ENCODE data around the gene NPEPPS. TPM values are rescaled to one million over a fixed set of nuclear protein-coding genes. Genes with fewer than 3 reads are reported as not detected.
A peak's percentile ranks its signal among the peaks of the same experiment; 100 is the strongest.

The NPEPPS gene
- total and polyA plus RNA-seq, 2 of the 8 experiments (the other 6 are each of a cell fraction or from before 2014, with no cell fraction given), result 53.6 to 118 TPM

DNA sequence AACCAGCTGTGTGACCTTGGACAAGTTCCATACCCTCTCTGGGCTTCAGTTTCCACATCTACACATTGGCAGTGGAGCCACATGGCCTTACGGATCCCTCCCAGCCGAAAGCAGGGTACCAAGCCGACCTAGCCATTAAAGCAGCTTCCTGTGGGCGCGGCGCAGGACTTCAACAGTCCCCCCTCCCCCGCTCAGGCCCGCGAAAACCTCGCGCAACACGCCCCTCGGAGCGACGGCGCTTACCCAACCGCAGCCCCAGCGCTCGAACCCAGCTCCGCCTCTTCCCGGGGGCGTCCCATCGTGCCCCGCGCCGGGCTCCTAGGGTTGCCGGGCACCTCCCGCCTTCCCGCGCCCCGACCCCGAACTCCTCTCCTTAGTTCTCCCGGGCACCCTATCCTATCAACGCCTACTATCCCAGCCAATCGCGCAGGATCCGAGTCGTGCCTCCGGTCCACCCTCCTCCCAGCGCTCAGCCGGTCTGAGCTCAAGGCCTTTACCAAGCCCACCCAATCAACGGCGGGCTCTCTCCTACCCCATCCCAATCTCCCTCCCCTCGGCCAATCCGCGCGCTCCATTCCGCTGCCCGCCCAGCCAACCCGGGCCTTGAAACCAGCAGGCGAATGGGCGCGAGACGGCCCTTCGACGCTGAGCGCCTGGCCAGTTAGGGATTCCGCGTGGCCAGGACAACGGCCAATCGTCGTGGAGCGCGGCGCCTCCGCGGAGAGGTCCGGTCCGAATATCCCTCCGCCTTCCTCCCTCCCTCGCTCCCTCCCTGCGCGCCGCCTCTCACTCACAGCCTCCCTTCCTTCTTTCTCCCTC, 118.5 kb downstream of the NPEPPS start, which contains the start of gene KPNB1:
KPNB1 (plus strand) TSS at position 767 of the 819 bp plus-strand sequence. CDS start 326 bp downstream, outside the sequence.
- peaks cover 17 to 43% of the 10 kb centered on the region in 2 experiments; a peak in 3 of 4 replicates for H3K79me2 ChIP-seq (ENCODE audit: control insufficient read depth in 1 of 2, insufficient read depth in 2 of 2, low read length in 2 of 2)
- peak within 1 kb of the TSS; percentile 87 for H3K56ac ChIP-seq (replicated peaks; ENCODE audit: insufficient read length, low read depth, low read length)
- H4K20me1 ChIP-seq (replicated peaks in 1 of 2; ENCODE audit: control insufficient read depth in 1 of 2, insufficient read depth in 2 of 2, low read length in 2 of 2), result peaks cover 3 to 9% of the 10 kb centered on the region in 2 experiments
- peak within 1 kb of the TSS; percentile 70 to 87 for H3K4me2 ChIP-seq (ENCODE audit: insufficient read depth in 1 of 2, low read depth in 2 of 2, low read length in 2 of 2)
- ChIA-PET CTCF (ENCODE audit: partially characterized antibody) (interaction anchor here (1.0 to 4.1 kb wide), 4 partner anchors 14 to 50 kb away, joined by 3 to 22 read pairs (median 4); no protein-coding TSS in a partner anchor), POLR2A (ENCODE audit: partially characterized antibody) (interaction anchor here (0.8 to 46.3 kb wide), 17 partner anchors 9 to 413 kb away, joined by 3 to 1575 read pairs (median 5); partner anchors contain the start of genes EFCAB13 and TBKBP1)
- H3K9ac ChIP-seq (replicated peaks in 1 of 4; ENCODE audit: extremely low read depth in 1 of 4, low read depth in 3 of 4, low read length in 3 of 4), result peak within 1 kb of the TSS; percentile 90 to 95 (median 92)
- peaks cover 4% of the 10 kb centered on the region for H3K23me2 ChIP-seq (ENCODE audit: low read depth, low read length)
- H2BK120ac ChIP-seq (replicated peaks; ENCODE audit: low read depth, low read length), result no peak within 1 kb of the TSS
- peak within 1 kb of the TSS; percentile 96 for H4K5ac ChIP-seq (ENCODE audit: insufficient read length, low read depth, low read length)
- no peak within 1 kb of the TSS for H2BK20ac ChIP-seq (ENCODE audit: low read length)
- peak within 1 kb of the TSS; percentile 83 for H3K27ac ChIP-seq (ENCODE audit: low read depth, low read length)
- H2AK5ac ChIP-seq (ENCODE audit: low read depth, low read length), result no peak within 1 kb of the TSS
- peak within 1 kb of the TSS; percentile 89 for H2BK5ac ChIP-seq (ENCODE audit: low read depth, low read length)
- peak within 1 kb of the TSS; percentile 98 for H4K8ac ChIP-seq (ENCODE audit: extremely low read depth, insufficient read depth, low read length)
- no peak within 1 kb of the TSS for H3K4ac ChIP-seq (replicated peaks; ENCODE audit: insufficient read length, low read depth, low read length)
- peaks cover 14 to 34% (median 27%) of the 10 kb centered on the region in 4 experiments for H3K36me3 ChIP-seq (ENCODE audit: control insufficient read depth in 2 of 4, insufficient read depth in 4 of 4, low read length in 3 of 4)
- H3K4me1 ChIP-seq (replicated peaks in 1 of 4; ENCODE audit: control insufficient read depth in 3 of 4, insufficient read depth in 4 of 4, low read length in 3 of 4), result peaks cover 0 to 6% (median 4%) of the 10 kb centered on the region in 4 experiments; a peak in 5 of 7 replicates
- H3K4me3 ChIP-seq (ENCODE audit: extremely low read depth in 1 of 4, insufficient read depth in 2 of 4, low read depth in 3 of 4, low read length in 4 of 4), result peak within 1 kb of the TSS; percentile 79 to 99 (median 93)
- H3K79me1 ChIP-seq (ENCODE audit: low read depth, low read length), result no peaks in the 10 kb centered on the region
- FAIRE-seq (no peak), DNase-seq (ENCODE audit: low read depth in 1 of 2, low spot score in 2 of 2) (peak; percentile 96 to 99)
- no peaks in the 10 kb centered on the region for H3K27me3 ChIP-seq (replicated peaks in 1 of 4; ENCODE audit: control insufficient read depth in 3 of 4, extremely low read depth in 1 of 4, insufficient read depth in 3 of 4, low read length in 3 of 4)
- no peaks in the 10 kb centered on the region for H3K9me3 ChIP-seq (ENCODE audit: insufficient read depth in 2 of 2, low read depth in 1 of 2, low read length in 1 of 2)
- no peak within 1 kb of the TSS for H3K23ac ChIP-seq (ENCODE audit: insufficient read length)
- 1% methylated on average over 66 of the region's 74 CpGs; no CpG with 5 or more reads in 1 of the 2 experiments for WGBS, 2 experiments (ENCODE audit: extremely low coverage in 1 of 2, insufficient coverage in 1 of 2, insufficient read length in 1 of 2, insufficient replicate concordance in 2 of 2, low coverage in 1 of 2, low lambda C conversion rate in 2 of 2, missing lambda C conversion rate in 1 of 2)
- H4K91ac ChIP-seq (replicated peaks; ENCODE audit: insufficient read length, low read length), result peak within 1 kb of the TSS; percentile 97
- peak within 1 kb of the TSS; percentile 95 for H3K18ac ChIP-seq (ENCODE audit: extremely low read depth, low read length)
- H2BK15ac ChIP-seq (ENCODE audit: low read length), result no peak within 1 kb of the TSS; the same call in 1 of the 2 replicates
- no peak within 1 kb of the TSS for H2AFZ ChIP-seq (ENCODE audit: low read length)
- no peak within 1 kb of the TSS for H3K14ac ChIP-seq (ENCODE audit: insufficient read length)
- peak within 1 kb of the TSS; percentile 11; the same call in 1 of the 2 replicates for H2BK12ac ChIP-seq (ENCODE audit: low read depth, low read length)
- peak; percentile 86; the same call in 1 of the 2 replicates for TF ChIP-seq POLR2AphosphoS5 (IDR thresholded peaks at IDR 0.05; ENCODE audit: low read depth, low read length)
- TF ChIP-seq CHD2 (IDR thresholded peaks at IDR 0.05; ENCODE audit: low read length), result peak; percentile 95
- TF ChIP-seq SP1 (IDR thresholded peaks at IDR 0.05; ENCODE audit: low read depth, low read length), result peak; percentile 97
- 0 out of 2 replicates have a peak, but pooled peaks have one; percentile 36 for TF ChIP-seq GTF2F1 (IDR thresholded peaks at IDR 0.05; ENCODE audit: borderline replicate concordance, low read depth, low read length)
- TF ChIP-seq ASH2L (IDR thresholded peaks at IDR 0.05; ENCODE audit: low read length), result peak; percentile 64
- peak; percentile 3 to 81 for TF ChIP-seq POLR2A (IDR thresholded peaks at IDR 0.05; ENCODE audit: control extremely low read depth in 1 of 2, low read depth in 2 of 2, low read length in 2 of 2)
- TF ChIP-seq ATF2 (IDR thresholded peaks at IDR 0.05; ENCODE audit: low read length), result peak; percentile 75; the same call in 1 of the 2 replicates
- no peak for TF ChIP-seq RAD21 (IDR thresholded peaks at IDR 0.05 in 1 of 2, conservative IDR thresholded peaks at IDR 0.05 in 1 of 2; ENCODE audit: low read depth in 2 of 2, low read length in 2 of 2)
- TF ChIP-seq, protein P1, sequence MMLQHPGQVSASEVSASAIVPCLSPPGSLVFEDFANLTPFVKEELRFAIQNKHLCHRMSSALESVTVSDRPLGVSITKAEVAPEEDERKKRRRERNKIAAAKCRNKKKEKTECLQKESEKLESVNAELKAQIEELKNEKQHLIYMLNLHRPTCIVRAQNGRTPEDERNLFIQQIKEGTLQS (IDR thresholded peaks at IDR 0.05; ENCODE audit: insufficient read depth, low read depth, low read length), result no peak

Measured in H1 (cell line).